Activated naive CD8-positive, alpha-beta T cell (primary cell): ENCODE results near the gene APOD.

Experiments used
- H3K27ac Mint-ChIP-seq: one replicate; pipeline ENCODE4 v1.8.0; 2021; ENCODE audit warnings: mixed read lengths
- H3K27me3 Mint-ChIP-seq: one replicate; pipeline ENCODE4 v1.8.0; 2021; ENCODE audit warnings: mixed read lengths
- H3K36me3 Mint-ChIP-seq: one replicate; pipeline ENCODE4 v1.8.0; 2021; ENCODE audit warnings: mixed read lengths
- H3K4me1 Mint-ChIP-seq: one replicate; pipeline ENCODE4 v1.8.0; 2021; ENCODE audit warnings: low read depth, mixed read lengths
- H3K4me3 Mint-ChIP-seq: one replicate; pipeline ENCODE4 v1.8.0; 2021; ENCODE audit warnings: mild to moderate bottlenecking, mixed read lengths
- H3K9me3 Mint-ChIP-seq: one replicate; pipeline ENCODE4 v1.8.0; 2021; ENCODE audit warnings: low read depth, mixed read lengths

Gene APOD

GRCh38 chr3:195578565-195578964 is 5.2 kb downstream of the APOD start:
- Mint-ChIP-seq H3K9me3 (no peaks in the 10 kb centered on the region), H3K36me3 (no peaks in the 10 kb centered on the region), H3K4me1 (no peaks in the 10 kb centered on the region), H3K27me3 (no peaks in the 10 kb centered on the region), H3K27ac (no peak overlapping the region), H3K4me3 (no peak overlapping the region)

- H3K4me1 Mint-ChIP-seq: no peaks in the 10 kb centered on the region
- H3K4me3 Mint-ChIP-seq: no peak overlapping the region
- H3K27ac Mint-ChIP-seq: no peak overlapping the region
- H3K9me3 Mint-ChIP-seq: no peaks in the 10 kb centered on the region
- no peaks in the 10 kb centered on the region for H3K36me3 Mint-ChIP-seq
- no peaks in the 10 kb centered on the region for H3K27me3 Mint-ChIP-seq
These were observed 6.0 kb downstream of the APOD start for GRCh38 chr3:195577645-195578177.

GRCh38 chr3:195574497-195575304 is 9.0 kb downstream of the APOD start:
- Mint-ChIP-seq H3K4me1 (peaks cover 9% of the 10 kb centered on the region), H3K27me3 (no peaks in the 10 kb centered on the region), H3K9me3 (no peaks in the 10 kb centered on the region), H3K36me3 (no peaks in the 10 kb centered on the region), H3K27ac (no peak overlapping the region), H3K4me3 (no peak overlapping the region)

GRCh38 chr3:195573611-195574496 is 9.9 kb downstream of the APOD start:
- Mint-ChIP-seq H3K27me3 (no peaks in the 10 kb centered on the region), H3K9me3 (no peaks in the 10 kb centered on the region), H3K27ac (no peak overlapping the region), H3K4me3 (no peak overlapping the region), H3K36me3 (no peaks in the 10 kb centered on the region), H3K4me1 (peaks cover 14% of the 10 kb centered on the region)

GRCh38 chr3:195571361-195571760 is 12.4 kb downstream of the APOD start:
- Mint-ChIP-seq H3K27me3 (no peaks in the 10 kb centered on the region), H3K9me3 (no peaks in the 10 kb centered on the region), H3K4me1 (peaks cover 16% of the 10 kb centered on the region), H3K4me3 (no peak overlapping the region), H3K36me3 (no peaks in the 10 kb centered on the region), H3K27ac (no peak overlapping the region)

GRCh38 chr3:195570912-195571311 is 12.8 kb downstream of the APOD start:
- Mint-ChIP-seq H3K36me3 (no peaks in the 10 kb centered on the region), H3K9me3 (no peaks in the 10 kb centered on the region), H3K27me3 (no peaks in the 10 kb centered on the region), H3K27ac (no peak overlapping the region), H3K4me1 (peaks cover 16% of the 10 kb centered on the region), H3K4me3 (no peak overlapping the region)

- Mint-ChIP-seq H3K36me3 (no peaks in the 10 kb centered on the region), H3K4me3 (no peak overlapping the region), H3K27ac (no peak overlapping the region), H3K4me1 (peaks cover 16% of the 10 kb centered on the region), H3K9me3 (no peaks in the 10 kb centered on the region), H3K27me3 (no peaks in the 10 kb centered on the region)
These were observed 13.4 kb downstream of the APOD start for GRCh38 chr3:195570344-195570743.

GRCh38 chr3:195568630-195569029 is 15.1 kb downstream of the APOD start:
- no peak overlapping the region for H3K4me3 Mint-ChIP-seq

GRCh38 chr3:195566797-195567196 is 16.9 kb downstream of the APOD start:
- Mint-ChIP-seq H3K4me1 (peaks cover 16% of the 10 kb centered on the region), H3K27ac (no peak overlapping the region), H3K9me3 (no peaks in the 10 kb centered on the region), H3K4me3 (no peak overlapping the region), H3K36me3 (no peaks in the 10 kb centered on the region), H3K27me3 (no peaks in the 10 kb centered on the region)

More at GRCh38 chr3:195568630-195569029, 15.1 kb downstream of the APOD start:
- Mint-ChIP-seq H3K4me1 (peaks cover 16% of the 10 kb centered on the region), H3K9me3 (no peaks in the 10 kb centered on the region), H3K36me3 (no peaks in the 10 kb centered on the region), H3K27ac (no peak overlapping the region), H3K27me3 (no peaks in the 10 kb centered on the region)

- Mint-ChIP-seq H3K27ac (no peak overlapping the region), H3K4me3 (no peak overlapping the region), H3K27me3 (no peaks in the 10 kb centered on the region), H3K4me1 (peaks cover 15% of the 10 kb centered on the region), H3K36me3 (no peaks in the 10 kb centered on the region), H3K9me3 (no peaks in the 10 kb centered on the region)
These were observed 18.0 kb downstream of the APOD start for GRCh38 chr3:195565716-195566115.

GRCh38 chr3:195563317-195563716 is 20.4 kb downstream of the APOD start:
- H3K9me3 Mint-ChIP-seq: no peaks in the 10 kb centered on the region
- H3K27ac Mint-ChIP-seq: no peak overlapping the region
- H3K4me1 Mint-ChIP-seq: peaks cover 7% of the 10 kb centered on the region
- H3K36me3 Mint-ChIP-seq: no peaks in the 10 kb centered on the region
- H3K27me3 Mint-ChIP-seq: no peaks in the 10 kb centered on the region
- H3K4me3 Mint-ChIP-seq: no peak overlapping the region

GRCh38 chr3:195559723-195560409 is 23.9 kb downstream of the APOD start:
- H3K36me3 Mint-ChIP-seq: no peaks in the 10 kb centered on the region
- no peak overlapping the region for H3K27ac Mint-ChIP-seq
- H3K4me1 Mint-ChIP-seq: peaks cover 25% of the 10 kb centered on the region
- no peaks in the 10 kb centered on the region for H3K27me3 Mint-ChIP-seq
- H3K4me3 Mint-ChIP-seq: no peak overlapping the region
- H3K9me3 Mint-ChIP-seq: no peaks in the 10 kb centered on the region

GRCh38 chr3:195558602-195559001 is 25.1 kb downstream of the APOD start:
- H3K36me3 Mint-ChIP-seq: no peaks in the 10 kb centered on the region
- peaks cover 31% of the 10 kb centered on the region for H3K4me1 Mint-ChIP-seq
- no peaks in the 10 kb centered on the region for H3K27me3 Mint-ChIP-seq
- H3K27ac Mint-ChIP-seq: no peak overlapping the region
- H3K9me3 Mint-ChIP-seq: no peaks in the 10 kb centered on the region
- H3K4me3 Mint-ChIP-seq: no peak overlapping the region

GRCh38 chr3:195557322-195557721 is 26.4 kb downstream of the APOD start:
- Mint-ChIP-seq H3K4me3 (no peak overlapping the region), H3K36me3 (no peaks in the 10 kb centered on the region), H3K9me3 (no peaks in the 10 kb centered on the region), H3K27ac (no peak overlapping the region), H3K4me1 (peaks cover 43% of the 10 kb centered on the region), H3K27me3 (no peaks in the 10 kb centered on the region)

- peaks cover 52% of the 10 kb centered on the region for H3K4me1 Mint-ChIP-seq
- H3K4me3 Mint-ChIP-seq: no peak overlapping the region
- no peaks in the 10 kb centered on the region for H3K36me3 Mint-ChIP-seq
- H3K9me3 Mint-ChIP-seq: no peaks in the 10 kb centered on the region
- no peaks in the 10 kb centered on the region for H3K27me3 Mint-ChIP-seq
- H3K27ac Mint-ChIP-seq: peak overlapping the region; percentile 56
These were observed 27.4 kb downstream of the APOD start for GRCh38 chr3:195556390-195556789.
